GM15510 (cell line): Measurements from ENCODE around the gene CCNB2.

Experiments used
- POLR2A ChIP-seq: IDR thresholded peaks from 3 replicates; pipeline ENCODE4 v1.6.1; 2011; ENCODE audit warnings: borderline replicate concordance; ENCODE audit not compliant: insufficient read length; ENCODE audit errors: extremely low read depth

The CCNB2 gene

GRCh38 chr15:59172289-59172901, 67.4 kb downstream of the CCNB2 start:
- no peak for TF ChIP-seq POLR2A

- no peak for TF ChIP-seq POLR2A
Measured at GRCh38 chr15:59173194-59173593, 68.2 kb downstream of the CCNB2 start.

GRCh38 chr15:59174151-59174834, 69.3 kb downstream of the CCNB2 start:
- TF ChIP-seq POLR2A = no peak
